ENCODE results near the gene DPP7.

DPP7 gene

DNA sequence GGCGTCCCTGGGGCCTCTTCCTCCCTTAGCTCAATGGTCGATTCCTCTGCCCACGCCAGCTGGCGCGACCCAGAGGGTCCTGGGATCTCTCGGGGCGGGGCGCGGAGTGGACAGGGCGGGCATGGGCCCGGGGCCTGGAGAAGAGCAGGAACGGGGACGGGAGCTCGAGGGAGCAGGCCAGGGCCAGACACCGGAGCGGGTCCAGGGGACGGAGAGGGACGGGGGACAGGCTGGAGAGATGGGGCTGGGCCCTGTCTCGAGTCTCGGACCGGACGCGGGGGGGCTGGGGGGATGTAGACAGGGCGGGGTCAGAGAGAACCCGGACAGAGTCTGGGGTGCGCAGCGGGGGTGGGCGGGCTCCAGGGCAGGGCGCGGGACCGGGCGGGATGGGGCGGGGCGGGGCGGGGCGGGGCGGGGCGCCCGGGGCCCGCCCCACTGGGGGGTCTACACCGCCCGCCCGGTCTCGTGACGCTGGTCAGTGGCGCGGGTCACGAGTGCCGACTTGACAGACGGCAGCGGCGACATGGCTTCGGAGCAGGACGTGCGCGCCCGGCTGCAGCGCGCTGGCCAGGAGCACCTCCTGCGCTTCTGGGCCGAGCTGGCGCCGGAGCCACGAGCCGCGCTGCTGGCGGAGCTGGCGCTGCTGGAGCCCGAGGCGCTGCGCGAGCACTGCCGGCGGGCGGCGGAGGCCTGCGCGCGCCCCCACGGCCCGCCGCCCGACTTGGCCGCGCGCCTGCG lies 37.4 kb downstream of the DPP7 start, which contains the start of gene UAP1L1:
TSS of gene UAP1L1 (plus strand) at position 508 of the 738 bp plus-strand sequence. CDS start at position 524, 16 bp downstream.
- H3K4me3 ChIP-seq (ENCODE audit: low read depth, low read length) = peak within 1 kb of the TSS; percentile 64
- no peak for DNase-seq (ENCODE audit: low read depth)

DNA sequence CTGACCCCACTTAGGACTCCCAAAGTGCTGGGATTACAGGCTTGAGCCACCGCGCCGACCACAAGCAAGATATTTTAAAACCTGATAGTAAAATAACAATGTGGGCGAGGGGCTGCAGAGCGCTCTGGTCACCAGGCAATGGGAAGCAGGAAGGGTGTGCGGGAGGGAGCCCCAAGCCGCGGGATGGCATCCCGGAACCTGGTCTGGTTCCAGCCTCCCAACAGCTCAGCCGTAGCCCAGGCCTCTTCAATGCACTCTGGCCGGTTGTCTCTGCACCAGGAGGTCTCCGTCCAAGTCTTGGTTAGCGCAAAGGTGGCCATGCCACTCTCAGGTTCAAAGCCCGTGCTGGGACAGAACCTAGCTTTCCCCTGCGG lies 37.9 kb downstream of the DPP7 start:
- H3K4me3 ChIP-seq (ENCODE audit: low read depth, low read length) = peak overlapping the region; percentile 40
- no peak for DNase-seq (ENCODE audit: low read depth)

DNA sequence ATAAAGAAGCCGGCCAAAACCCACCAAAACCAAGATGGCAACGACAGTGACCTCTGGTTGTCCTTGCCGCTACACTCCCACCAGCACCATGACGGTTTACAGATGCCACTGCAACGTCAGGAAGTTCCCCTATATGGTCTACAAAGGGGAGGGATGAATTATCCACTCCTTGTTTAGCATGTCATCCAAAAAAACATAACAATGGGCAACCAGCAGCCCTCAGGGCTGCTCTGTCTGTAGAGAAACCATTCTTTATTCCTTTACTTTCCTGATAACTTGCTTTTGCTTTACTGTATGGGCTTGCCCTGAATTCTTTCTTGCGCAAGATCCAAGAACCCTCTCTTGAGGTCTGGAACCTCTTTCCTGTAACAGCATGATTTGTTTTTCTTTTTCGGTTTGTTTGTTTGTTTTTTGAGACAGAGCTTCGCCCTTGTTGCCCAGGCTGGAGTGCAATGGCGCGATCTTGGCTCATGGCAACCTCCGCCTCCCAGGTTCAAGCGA lies 39.2 kb downstream of the DPP7 start:
- no peak for DNase-seq (ENCODE audit: low read depth)
- H3K4me3 ChIP-seq (ENCODE audit: low read depth, low read length) = no peak overlapping the region

DNA sequence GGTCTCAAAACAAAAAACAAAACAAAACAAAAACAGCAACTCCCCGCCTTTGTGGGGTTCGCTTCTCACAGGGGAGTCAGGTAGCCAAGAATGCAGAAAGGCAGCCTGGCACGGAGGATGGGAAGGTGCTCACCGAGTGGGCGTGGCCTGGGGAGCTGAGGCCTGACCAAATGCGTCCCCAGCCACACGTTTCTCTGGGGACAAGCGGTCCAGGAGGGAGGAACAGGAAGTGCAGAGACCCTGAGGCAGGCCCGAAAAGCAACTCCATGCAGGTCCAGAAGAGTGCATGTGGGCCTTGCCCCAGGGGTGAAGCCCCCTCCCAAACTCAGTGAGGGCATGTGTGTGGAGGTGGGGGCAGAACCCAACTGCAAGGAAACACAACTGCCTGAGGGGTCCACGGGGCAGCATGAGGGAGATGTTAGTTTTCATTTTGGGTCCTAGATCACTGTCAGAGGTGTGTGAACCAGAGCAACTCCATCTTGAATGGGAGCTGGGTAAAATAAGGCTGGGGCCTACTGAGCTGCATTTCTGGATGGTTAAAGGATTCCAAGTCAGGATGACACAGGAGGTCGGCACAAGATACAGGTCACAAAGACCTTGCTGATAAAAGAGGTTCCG lies 39.8 kb downstream of the DPP7 start:
- H3K4me3 ChIP-seq (ENCODE audit: low read depth, low read length) = no peak overlapping the region
- no peak for DNase-seq (ENCODE audit: low read depth)

DNA sequence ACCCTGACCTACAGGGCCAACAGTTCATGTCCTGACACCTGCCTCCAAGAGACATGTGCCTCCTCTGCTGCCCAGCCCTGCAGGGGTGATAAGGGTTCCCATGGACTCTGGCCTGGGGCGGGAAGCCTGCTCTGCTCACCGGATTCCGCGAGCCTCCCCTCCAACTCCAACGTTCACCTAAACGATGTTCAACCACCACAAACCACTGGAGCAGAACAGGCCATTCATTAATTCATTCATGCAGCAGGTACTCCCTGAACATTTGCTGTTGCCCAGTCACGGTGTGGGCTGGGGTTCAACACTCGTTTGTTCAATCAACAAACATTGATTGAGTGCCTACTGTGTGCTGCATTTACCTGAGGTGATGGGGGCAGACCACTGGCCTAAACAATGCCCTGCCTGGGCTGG lies 40.5 kb downstream of the DPP7 start:
- no peak for DNase-seq (ENCODE audit: low read depth)
- no peak overlapping the region for H3K4me3 ChIP-seq (ENCODE audit: low read depth, low read length)

DNA sequence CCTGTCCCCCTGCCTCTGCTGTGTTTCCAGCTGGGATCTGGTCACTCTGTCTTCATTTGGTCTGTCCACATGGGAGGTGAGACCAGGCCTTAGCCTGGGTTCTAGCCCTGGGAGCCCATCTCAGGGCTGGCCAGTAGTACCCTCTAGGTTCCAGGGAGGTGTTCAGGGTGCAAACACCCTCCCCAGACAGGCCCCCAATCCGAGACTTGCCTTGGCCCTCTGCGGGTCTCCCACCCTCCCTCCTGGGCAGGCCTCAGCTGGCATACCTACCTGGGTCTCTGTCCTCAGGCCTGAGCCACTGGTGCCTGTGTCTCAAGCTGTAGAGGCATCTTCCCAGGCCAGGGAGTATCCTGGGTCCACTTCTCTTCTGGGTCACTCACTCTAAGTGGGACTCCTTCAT lies 43.3 kb downstream of the DPP7 start:
- no peak overlapping the region for H3K4me3 ChIP-seq (ENCODE audit: low read depth, low read length)

DNA sequence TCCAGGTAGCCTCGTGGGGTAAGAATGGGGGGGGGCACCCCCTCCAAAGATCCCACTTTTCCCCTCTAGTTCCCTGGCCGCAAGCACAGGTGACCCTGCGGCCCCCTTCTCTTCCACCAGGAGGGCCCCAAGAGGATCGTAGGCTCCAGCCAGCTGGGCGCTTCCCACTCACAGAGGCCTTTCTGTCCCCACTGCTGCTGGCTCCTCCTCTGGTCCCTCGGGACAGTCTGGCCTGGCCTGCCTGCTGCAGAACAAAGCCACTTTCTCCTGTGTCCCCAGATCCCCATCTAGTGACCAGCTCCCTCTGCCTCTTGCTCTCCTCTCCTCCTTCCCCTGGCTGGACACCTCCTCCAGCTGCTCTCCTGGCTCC lies 43.6 kb downstream of the DPP7 start:
- DNase-seq (ENCODE audit: low read depth) = no peak
- H3K4me3 ChIP-seq (ENCODE audit: low read depth, low read length) = peak overlapping the region; percentile 40

More for the DNA sequence above, 43.3 kb downstream of the DPP7 start:
- DNase-seq (ENCODE audit: low read depth) = no peak

DNA sequence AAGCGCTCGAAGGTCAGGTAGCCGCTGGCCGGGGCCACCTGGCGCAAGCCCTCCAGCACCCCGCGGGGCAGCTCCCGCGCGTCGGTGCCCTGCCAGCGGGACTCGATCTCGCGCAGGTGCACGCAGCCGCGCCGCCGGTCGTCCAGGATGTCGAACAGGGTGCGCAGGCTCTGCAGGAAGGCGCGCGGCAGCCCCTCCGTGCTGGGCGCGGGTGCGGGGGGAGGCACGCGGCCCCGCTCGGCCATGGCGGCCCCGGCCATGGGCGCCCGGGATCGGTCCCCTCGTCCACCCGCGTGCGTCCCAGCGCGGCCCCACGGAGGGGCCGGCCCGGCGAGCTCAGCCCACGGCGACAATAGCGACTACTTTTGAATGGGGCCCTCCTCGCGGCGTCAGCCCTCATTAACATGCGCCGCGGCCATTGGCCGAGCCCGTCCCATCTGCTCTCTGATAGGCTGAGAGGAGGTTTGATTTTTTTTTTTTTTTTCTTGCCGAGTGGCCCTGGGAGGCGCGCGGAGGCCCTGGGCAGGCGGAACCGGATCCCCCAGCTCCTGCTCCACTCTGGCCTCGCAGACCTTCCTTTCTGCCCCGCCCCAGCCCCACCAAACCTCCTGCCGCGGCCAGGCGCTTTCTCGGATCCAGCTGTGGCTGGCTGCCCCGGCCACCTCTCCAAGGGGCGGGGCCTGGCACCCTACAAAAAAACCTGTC lies 44.2 kb downstream of the DPP7 start, which contains the start of gene SAPCD2:
TSS of gene SAPCD2 (minus strand) at position 357 of the 705 bp plus-strand sequence. CDS start at position 260, 97 bp downstream.
- peak within 1 kb of the TSS; percentile 40 for H3K4me3 ChIP-seq (ENCODE audit: low read depth, low read length)
- peak; percentile 36 for DNase-seq (ENCODE audit: low read depth)

DNA sequence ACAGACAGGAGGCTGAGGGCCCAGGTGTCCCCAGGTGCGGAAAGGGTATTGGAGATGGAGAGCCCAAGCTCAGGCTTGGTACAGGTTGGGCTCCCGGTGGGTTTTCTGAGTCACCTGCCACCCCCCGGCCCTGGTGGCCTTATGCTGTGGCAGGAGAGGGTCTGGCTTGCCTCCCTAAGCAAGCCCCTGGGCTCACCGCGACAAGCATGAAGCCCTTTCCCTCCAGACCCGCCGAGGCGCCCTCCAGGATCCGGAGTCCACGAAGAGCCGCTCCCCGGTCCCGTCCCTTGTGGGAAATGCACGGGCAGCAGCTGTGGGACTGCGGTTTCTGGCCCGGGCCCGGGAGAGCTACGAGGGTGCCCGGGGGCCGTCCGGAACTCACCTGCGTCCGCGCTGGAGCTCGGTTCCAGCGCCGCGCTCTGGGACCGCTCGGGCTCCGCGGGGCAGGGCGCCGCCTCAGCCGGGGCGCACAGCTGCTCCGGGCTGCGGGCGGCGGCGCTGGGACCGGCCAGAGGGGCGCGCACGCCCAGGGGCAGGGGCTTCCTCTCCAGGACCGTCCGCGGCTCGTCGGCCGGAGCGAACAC lies 44.9 kb downstream of the DPP7 start:
- peak overlapping the region; percentile 22 for H3K4me3 ChIP-seq (ENCODE audit: low read depth, low read length)
- DNase-seq (ENCODE audit: low read depth) = no peak

DNA sequence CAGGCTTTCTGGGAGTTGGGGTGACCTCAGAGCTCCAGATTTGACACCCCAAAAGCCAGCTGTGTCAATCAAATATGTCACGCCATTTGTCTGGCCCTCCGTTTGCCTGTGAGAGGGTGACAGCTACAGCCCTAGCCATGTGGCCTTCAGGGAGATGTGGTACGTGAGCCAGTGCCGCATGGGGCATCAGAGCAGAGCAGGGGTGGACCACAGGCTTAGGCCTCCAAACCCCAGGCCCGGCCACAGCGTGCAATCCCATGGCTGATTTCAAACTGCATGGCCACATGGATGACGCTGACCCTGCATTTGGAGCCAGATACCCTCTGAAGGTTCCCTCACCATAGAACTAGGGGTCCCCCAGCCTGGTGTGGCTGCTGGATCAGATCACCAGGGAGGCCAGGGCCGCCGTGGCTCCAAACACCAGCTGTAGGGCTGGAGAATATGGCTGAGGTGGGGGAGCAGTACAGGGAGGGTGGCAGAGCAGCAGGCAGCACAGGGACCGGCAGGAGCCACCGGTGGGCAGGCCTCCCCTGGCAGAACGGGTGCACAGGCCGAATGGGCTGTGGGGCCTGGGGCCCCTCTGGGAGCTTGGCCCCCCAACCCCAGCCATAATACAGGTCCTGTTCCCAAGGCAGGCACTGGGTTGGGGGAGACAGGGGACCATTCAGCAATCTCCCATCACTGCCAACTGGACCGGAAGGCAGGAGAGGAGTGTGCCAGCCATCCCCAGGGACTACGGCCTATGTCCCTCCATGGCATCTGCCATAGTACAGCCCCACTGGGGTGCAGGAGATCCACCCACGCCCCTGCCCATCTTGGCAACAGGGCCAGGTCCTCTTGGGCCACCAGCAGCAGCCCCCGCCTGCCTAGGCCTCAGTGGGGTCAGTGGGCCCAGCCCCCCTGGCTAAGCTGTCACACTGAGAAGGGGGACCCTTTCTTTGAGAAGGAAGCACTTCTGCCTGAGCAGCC lies 45.7 kb downstream of the DPP7 start:
- DNase-seq (ENCODE audit: low read depth) = no peak
- no peak overlapping the region for H3K4me3 ChIP-seq (ENCODE audit: low read depth, low read length)

DNA sequence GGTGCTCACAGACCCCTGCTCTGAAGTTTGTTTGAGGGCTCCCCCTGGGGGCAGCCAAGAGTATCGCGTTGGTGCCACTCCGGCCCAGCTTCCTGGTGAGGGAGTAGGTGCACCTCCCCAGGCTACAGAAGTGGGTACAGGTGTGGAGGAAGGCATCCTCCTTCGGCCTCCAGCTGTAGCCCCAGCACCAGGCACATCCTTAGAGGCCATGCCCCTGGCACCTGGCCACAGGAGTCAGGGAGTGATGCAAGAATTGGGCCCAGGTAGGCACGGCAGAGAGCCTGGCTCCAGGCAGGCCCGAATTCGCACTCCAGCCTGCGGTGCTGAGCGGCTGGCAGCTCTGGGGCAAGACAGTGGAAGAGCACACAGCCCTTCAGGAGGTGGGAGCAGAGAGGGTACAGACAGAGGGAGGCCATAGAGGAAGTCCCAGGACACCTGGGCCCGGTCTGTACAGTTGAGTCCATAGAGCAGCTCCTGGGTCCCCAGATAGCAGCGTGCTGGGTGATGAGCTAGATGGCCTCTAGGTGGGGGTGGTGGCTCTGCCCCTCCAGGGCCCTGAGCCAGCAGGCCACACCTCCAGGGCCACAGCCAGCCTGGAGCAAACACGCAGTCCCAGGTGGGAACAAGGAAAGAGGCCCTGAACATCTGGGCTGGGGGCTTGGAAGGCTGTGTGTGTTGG lies 46.5 kb downstream of the DPP7 start:
- H3K4me3 ChIP-seq (ENCODE audit: low read depth, low read length) = no peak overlapping the region
- no peak for DNase-seq (ENCODE audit: low read depth)

DNA sequence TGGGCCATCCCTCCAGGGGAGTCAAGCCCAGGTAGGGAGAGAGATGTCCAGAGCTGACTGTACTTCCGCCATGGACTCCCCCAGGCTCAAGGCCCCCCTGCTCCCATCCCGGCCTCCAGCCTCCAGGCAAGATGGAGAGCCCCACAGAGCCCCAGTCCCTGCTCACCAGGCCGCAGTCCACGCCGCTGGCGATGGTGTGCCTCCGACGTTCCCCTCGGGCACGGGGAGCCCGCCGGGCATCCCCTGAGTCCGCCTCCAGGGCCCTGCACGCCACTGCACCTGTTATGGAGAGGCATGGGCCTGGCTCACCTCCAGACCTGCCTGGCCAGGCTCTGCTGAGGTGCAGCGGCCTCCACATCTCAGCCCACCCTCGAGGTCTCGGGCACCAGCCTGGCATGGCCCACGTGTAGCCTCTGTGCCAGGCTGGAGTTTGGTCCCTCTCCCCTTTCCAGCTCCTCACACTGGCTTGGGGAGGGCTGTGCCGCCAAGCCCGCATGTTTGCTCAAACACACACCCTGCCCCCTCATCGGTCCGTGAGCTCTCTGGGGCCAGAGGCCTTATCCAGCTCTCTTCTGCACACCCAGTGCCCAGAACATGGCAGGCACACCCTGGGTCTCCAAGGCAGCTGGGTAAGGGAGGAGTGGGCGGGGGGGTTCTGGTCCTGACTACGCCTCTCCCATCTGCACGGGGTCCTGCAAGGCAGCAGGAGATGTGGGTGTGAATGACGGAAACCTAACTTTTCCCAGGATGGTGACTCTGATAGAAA lies 48.3 kb downstream of the DPP7 start:
- H3K4me3 ChIP-seq (ENCODE audit: low read depth, low read length) = no peak overlapping the region
- no peak for DNase-seq (ENCODE audit: low read depth)

DNA sequence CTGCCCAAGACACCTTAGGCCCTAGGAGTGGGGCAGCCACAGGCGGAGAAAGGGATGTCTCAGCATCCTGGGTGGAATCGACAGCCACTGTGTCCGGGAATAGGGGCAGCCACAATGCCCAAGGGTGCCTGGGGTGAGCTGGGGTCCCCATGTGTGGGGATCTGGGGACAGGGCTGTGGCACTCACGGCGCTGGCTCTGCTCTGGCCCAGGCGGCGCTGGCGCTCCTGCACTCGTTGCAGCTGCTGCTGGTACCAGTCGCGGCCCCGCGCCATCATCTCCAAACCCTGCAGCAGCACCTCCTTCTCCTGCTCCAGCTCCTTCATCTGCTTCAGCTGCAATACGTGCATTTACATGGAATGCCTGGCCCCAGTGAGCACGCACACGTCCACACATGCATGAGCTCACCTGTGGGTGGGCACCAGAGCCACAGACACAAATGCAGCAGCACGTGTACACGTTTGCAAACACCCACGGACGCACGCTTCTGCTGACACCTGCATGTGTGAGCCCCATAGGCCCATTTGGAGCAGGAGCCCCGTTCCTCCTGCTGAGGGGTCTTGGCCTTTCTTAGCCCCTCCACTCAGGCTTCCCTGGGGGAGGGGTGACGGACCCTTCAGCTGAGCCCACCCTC lies 49.1 kb downstream of the DPP7 start:
- no peak overlapping the region for H3K4me3 ChIP-seq (ENCODE audit: low read depth, low read length)
- no peak for DNase-seq (ENCODE audit: low read depth)

DNA sequence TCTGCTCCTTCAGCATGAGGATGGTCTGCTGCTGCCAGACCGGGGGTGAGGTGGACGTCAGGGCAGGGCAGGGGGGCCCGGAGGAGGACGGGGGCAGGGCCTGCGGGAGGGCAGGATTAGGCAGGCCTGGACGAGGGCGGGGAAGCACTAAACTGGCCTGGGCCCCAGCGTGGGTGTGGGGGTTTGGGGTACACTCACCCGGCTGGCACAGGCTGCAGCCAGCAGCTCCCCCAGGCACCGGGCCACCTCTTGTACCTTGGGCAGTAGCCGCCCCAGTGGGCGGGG lies 49.7 kb downstream of the DPP7 start:
- no peak for DNase-seq (ENCODE audit: low read depth)
- no peak overlapping the region for H3K4me3 ChIP-seq (ENCODE audit: low read depth, low read length)

DNA sequence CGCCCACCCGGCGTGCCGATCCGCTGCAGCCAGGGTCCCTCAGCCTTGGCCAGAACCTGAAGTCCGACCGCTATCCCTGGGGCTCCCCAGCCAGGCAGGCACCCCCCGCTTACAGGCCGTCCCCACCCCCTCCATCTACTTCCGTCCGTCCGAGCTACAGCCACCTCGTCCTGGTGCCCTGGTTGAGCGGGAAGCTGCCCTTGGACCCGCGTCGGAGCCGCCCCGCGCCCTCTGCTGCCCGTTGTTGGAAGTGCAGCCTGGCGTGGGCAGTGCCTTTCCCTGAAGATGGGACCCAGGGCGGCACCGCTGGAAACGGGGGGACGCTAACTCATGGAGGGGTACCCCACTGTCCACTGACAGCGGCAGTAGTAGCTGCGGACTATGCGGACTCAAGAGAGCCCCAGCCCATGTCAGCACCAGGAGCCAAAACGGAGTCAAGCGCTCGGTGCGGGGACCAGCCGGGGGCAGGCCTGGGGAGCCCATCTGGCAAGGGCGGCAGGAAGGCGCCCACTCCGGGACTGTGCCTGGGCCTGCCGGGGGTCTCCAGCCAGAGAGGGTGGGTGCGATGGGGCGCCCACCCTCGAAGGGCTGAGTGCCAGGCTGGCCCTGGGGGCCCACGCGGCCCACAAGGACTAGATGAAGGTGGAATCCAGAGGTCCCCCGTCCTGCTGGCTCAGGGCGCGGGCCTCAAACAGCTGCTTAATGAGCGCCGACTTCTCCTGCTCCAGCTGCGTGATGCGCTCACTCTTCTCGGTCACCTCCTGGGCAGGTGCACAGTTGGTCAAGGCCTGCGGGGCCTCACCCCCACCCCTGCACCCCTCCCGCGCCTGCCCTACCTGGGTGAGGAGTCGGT lies 50.3 kb downstream of the DPP7 start:
- DNase-seq (ENCODE audit: low read depth) = no peak
- H3K4me3 ChIP-seq (ENCODE audit: low read depth, low read length) = no peak overlapping the region

DNA sequence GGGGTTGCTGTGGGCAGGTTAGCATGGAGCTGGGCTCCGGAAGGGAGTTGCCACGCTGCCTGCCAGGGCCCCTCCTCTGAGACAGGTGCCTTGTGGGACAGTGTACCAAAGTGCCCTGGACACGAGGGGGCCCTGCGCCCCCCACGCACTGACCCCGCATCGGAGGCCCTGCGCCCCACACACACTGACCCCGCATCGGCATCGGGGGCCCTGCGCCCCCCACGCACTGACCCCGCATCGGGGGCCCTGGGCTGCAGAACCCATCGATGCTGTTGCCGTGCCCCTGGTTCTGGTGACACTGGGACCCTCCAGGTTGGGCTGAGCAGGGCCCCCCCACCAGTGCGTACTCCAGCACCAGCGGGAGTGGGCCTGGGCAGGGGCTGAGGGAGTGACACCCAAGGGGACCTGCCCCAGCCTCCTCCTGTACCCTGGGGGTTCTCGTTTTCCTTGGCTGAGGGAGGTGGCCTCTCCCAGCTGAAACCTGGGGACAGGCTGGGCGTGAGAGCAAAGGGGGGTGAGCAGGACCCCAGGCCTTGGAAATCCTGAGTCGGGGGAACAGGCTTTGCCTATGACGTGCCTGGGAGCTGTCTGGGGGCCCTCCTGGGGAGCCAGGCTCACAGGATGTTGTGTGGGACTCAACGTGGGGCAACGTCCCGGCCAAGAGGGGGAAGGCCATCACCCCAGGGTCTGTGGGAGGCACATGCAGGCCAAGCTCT lies 51.1 kb downstream of the DPP7 start:
- no peak overlapping the region for H3K4me3 ChIP-seq (ENCODE audit: low read depth, low read length)

More for the DNA sequence above, 51.1 kb downstream of the DPP7 start:
- DNase-seq (ENCODE audit: low read depth) = no peak

All from skeletal muscle cell (primary cell).